EL (cell line): ENCODE data around the gene AFG3L2.
"Not testable (repeated sequence)": the region's sequence is repeated elsewhere in the genome, so short reads cannot be mapped to it uniquely, and the experiment has no call there.

Source experiments
- DNase-seq: peaks from one replicate; pipeline ENCODE4 v3.0.0-alpha.2; 2016

Gene AFG3L2

GRCh38 chr18:12394428-12394827, 17.4 kb upstream of the AFG3L2 start:
- DNase-seq, result peak; percentile 38

- DNase-seq, result no peak
Measured at GRCh38 chr18:12393998-12394397, 17.0 kb upstream of the AFG3L2 start.

- DNase-seq, result no peak
Measured at GRCh38 chr18:12393510-12393909, 16.5 kb upstream of the AFG3L2 start.

GRCh38 chr18:12391487-12392165, 14.6 kb upstream of the AFG3L2 start:
- peak; percentile 71 for DNase-seq

GRCh38 chr18:12388442-12388841, 11.4 kb upstream of the AFG3L2 start:
- DNase-seq, result no peak

- DNase-seq, result no peak
Measured at GRCh38 chr18:12384261-12384660, 7.2 kb upstream of the AFG3L2 start.

GRCh38 chr18:12383759-12384158, 6.7 kb upstream of the AFG3L2 start:
- not testable (repeated sequence) for DNase-seq

- not testable (repeated sequence) for DNase-seq
Measured at GRCh38 chr18:12382221-12382814, 5.3 kb upstream of the AFG3L2 start.

GRCh38 chr18:12378198-12378558, 1.2 kb upstream of the AFG3L2 start:
- DNase-seq, result not testable (repeated sequence)

- DNase-seq, result no peak
Measured at GRCh38 chr18:12377556-12378197, 650 bp upstream of the AFG3L2 start.

- DNase-seq, result peak; percentile 35
Measured at GRCh38 chr18:12376034-12376753, 833 bp downstream of the AFG3L2 start.

- no peak for DNase-seq
Measured at GRCh38 chr18:12374401-12374800, 2.6 kb downstream of the AFG3L2 start.

GRCh38 chr18:12373771-12374116, 3.3 kb downstream of the AFG3L2 start:
- no peak for DNase-seq

- no peak for DNase-seq
Measured at GRCh38 chr18:12373116-12373770, 3.8 kb downstream of the AFG3L2 start.

- no peak for DNase-seq
Measured at GRCh38 chr18:12372406-12372805, 4.6 kb downstream of the AFG3L2 start.

GRCh38 chr18:12371590-12371989, 5.4 kb downstream of the AFG3L2 start:
- no peak for DNase-seq

GRCh38 chr18:12369211-12369610, 7.8 kb downstream of the AFG3L2 start:
- DNase-seq, result no peak

GRCh38 chr18:12366784-12367183, 10.2 kb downstream of the AFG3L2 start:
- no peak for DNase-seq

GRCh38 chr18:12366379-12366778, 10.6 kb downstream of the AFG3L2 start:
- no peak for DNase-seq

GRCh38 chr18:12362473-12363174, 14.4 kb downstream of the AFG3L2 start:
- DNase-seq, result no peak

GRCh38 chr18:12361770-12362378, 15.2 kb downstream of the AFG3L2 start:
- no peak for DNase-seq

- peak; percentile 34 for DNase-seq
Measured at GRCh38 chr18:12359515-12359927, 17.5 kb downstream of the AFG3L2 start.
